Activated CD4-positive, alpha-beta memory T cell treated with anti-CD3 and anti-CD28 coated beads, Interleukin-2, amount 10 ng/mL, durations not matched to agents 7 days and 5 days (primary cell): ENCODE measurements around the gene PTTG1. TPM values are rescaled to one million over a fixed set of nuclear protein-coding genes. Genes with fewer than 3 reads are reported as not detected.

Experiments used
- CTCF ChIA-PET: fragments of 350-600 bp; sonication (Branson Sonifier 250); formaldehyde crosslinking; loops from one replicate; lab custom pipeline; 2021; ENCODE audit warnings: antibody characterized with exemption, inconsistent platforms; lab: Charles Lee
- POLR2A ChIA-PET: fragments of 350-600 bp; sonication (Branson Sonifier 250); formaldehyde crosslinking; loops from one replicate; lab custom pipeline; 2021; ENCODE audit warnings: antibody characterized with exemption; lab: Charles Lee
- DNase-seq: peaks from one replicate; pipeline ENCODE4 v3.0.0-alpha.2; 2020
- H3K27ac Mint-ChIP-seq: one replicate; pipeline ENCODE4 v1.8.0; 2021; ENCODE audit warnings: mild to moderate bottlenecking, mixed read lengths
- H3K27me3 Mint-ChIP-seq: one replicate; pipeline ENCODE4 v1.8.0; 2021; ENCODE audit warnings: mixed read lengths
- H3K36me3 Mint-ChIP-seq: one replicate; pipeline ENCODE4 v1.8.0; 2021; ENCODE audit warnings: low read depth, mixed read lengths
- H3K4me1 Mint-ChIP-seq: one replicate; pipeline ENCODE4 v1.8.0; 2021; ENCODE audit warnings: mixed read lengths
- H3K4me3 Mint-ChIP-seq: one replicate; pipeline ENCODE4 v1.8.0; 2021; ENCODE audit warnings: mild to moderate bottlenecking, mixed read lengths
- H3K9me3 Mint-ChIP-seq: one replicate; pipeline ENCODE4 v1.8.0; 2021; ENCODE audit warnings: mixed read lengths
- total RNA-seq, 2 experiments: library from RNA; stranded (reverse); gene quantifications; one replicate each; pipeline ENCODE4 v1.2.3, GENCODE V29; 2021

PTTG1 gene
- total RNA-seq, 2 experiments from 2014 or later = 223 to 226 TPM

GRCh38 chr5:160445751-160446150 is 24.1 kb downstream of the PTTG1 start:
- peaks cover 24% of the 10 kb centered on the region for H3K36me3 Mint-ChIP-seq
- no peak overlapping the region for H3K4me3 Mint-ChIP-seq
- peaks cover 10% of the 10 kb centered on the region for H3K9me3 Mint-ChIP-seq
- POLR2A ChIA-PET = no interaction called here
- no peak overlapping the region for H3K27ac Mint-ChIP-seq
- H3K4me1 Mint-ChIP-seq = peaks cover 32% of the 10 kb centered on the region
- no peak for DNase-seq
- peaks cover 1% of the 10 kb centered on the region for H3K27me3 Mint-ChIP-seq
- CTCF ChIA-PET = no interaction called here

DNA sequence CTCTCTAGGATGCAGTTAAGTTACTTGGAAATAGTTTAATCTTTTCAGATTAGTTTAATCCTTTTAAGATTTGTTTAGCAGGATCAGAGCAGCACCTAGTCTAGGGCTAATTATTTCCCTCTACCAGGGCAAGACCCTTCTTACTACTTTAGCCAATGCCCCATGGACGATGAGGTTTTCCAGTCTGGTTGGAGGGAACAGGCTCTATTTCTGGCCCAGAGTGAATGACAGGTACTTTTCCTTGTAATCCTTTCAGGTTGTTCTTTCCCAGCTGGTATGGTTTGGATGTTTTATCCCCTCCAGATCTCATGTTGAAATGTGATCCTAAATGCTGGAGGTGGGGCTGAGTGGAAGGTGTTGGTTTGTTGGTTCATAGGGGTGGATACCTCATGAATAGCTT is 27.2 kb downstream of the PTTG1 start:
- CTCF ChIA-PET = interaction anchor here (2.5 kb wide), 1 partner anchor 10 kb away, joined by 15 read pairs; no protein-coding TSS in a partner anchor
- Mint-ChIP-seq H3K4me1 (peaks cover 31% of the 10 kb centered on the region), H3K9me3 (peaks cover 12% of the 10 kb centered on the region), H3K27me3 (peaks cover 1% of the 10 kb centered on the region), H3K36me3 (peaks cover 22% of the 10 kb centered on the region), H3K27ac (no peak overlapping the region), H3K4me3 (no peak overlapping the region)
- DNase-seq = no peak
- POLR2A ChIA-PET = interaction anchor here (1.5 kb wide), 1 partner anchor 18 kb away, joined by 5 read pairs; no protein-coding TSS in a partner anchor

- H3K36me3 Mint-ChIP-seq = peaks cover 20% of the 10 kb centered on the region
- peaks cover 12% of the 10 kb centered on the region for H3K9me3 Mint-ChIP-seq
- peaks cover 1% of the 10 kb centered on the region for H3K27me3 Mint-ChIP-seq
- DNase-seq = no peak
- ChIA-PET POLR2A (interaction anchor here (1.5 kb wide), 1 partner anchor 18 kb away, joined by 5 read pairs; no protein-coding TSS in a partner anchor), CTCF (interaction anchor here (2.5 kb wide), 1 partner anchor 11 kb away, joined by 15 read pairs; no protein-coding TSS in a partner anchor)
- H3K4me3 Mint-ChIP-seq = no peak overlapping the region
- peaks cover 29% of the 10 kb centered on the region for H3K4me1 Mint-ChIP-seq
- H3K27ac Mint-ChIP-seq = no peak overlapping the region
Observed at GRCh38 chr5:160449458-160449857, 27.8 kb downstream of the PTTG1 start.

GRCh38 chr5:160450164-160450932 is 28.7 kb downstream of the PTTG1 start:
- peaks cover 27% of the 10 kb centered on the region for H3K4me1 Mint-ChIP-seq
- peaks cover 1% of the 10 kb centered on the region for H3K27me3 Mint-ChIP-seq
- POLR2A ChIA-PET = no interaction called here
- no peak for DNase-seq
- CTCF ChIA-PET = interaction anchor here (1.0 kb wide), 1 partner anchor 10 kb away, joined by 3 read pairs; no protein-coding TSS in a partner anchor
- H3K27ac Mint-ChIP-seq = peak overlapping the region; percentile 24
- H3K9me3 Mint-ChIP-seq = peaks cover 12% of the 10 kb centered on the region
- H3K4me3 Mint-ChIP-seq = no peak overlapping the region
- H3K36me3 Mint-ChIP-seq = peaks cover 20% of the 10 kb centered on the region

DNA sequence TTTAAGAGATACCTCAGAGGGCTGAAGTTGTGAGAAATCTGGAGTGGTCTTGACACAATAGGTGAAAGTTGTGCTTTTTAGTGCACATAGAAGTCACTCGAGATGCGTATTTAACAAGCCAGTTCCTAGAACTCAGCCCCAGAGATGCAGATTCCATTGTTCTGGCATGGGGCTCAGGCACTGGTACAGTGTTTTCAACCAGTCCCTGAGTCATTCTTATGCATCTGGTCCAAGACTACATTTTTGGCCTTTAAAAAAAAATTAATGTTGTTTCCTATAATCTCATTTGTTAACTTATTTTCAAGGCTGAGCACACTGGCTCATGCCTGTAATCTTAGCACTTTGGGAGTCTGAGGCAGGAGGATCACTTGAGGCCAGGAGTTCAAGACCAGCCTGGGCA is 29.6 kb downstream of the PTTG1 start:
- Mint-ChIP-seq H3K27me3 (peaks cover 1% of the 10 kb centered on the region), H3K4me3 (no peak overlapping the region), H3K4me1 (peaks cover 30% of the 10 kb centered on the region), H3K27ac (no peak overlapping the region), H3K36me3 (peaks cover 20% of the 10 kb centered on the region), H3K9me3 (peaks cover 12% of the 10 kb centered on the region)
- DNase-seq = no peak
- POLR2A ChIA-PET = interaction anchor here (1.5 kb wide), 1 partner anchor 9 kb away, joined by 3 read pairs; no protein-coding TSS in a partner anchor
- CTCF ChIA-PET = no interaction called here

DNA sequence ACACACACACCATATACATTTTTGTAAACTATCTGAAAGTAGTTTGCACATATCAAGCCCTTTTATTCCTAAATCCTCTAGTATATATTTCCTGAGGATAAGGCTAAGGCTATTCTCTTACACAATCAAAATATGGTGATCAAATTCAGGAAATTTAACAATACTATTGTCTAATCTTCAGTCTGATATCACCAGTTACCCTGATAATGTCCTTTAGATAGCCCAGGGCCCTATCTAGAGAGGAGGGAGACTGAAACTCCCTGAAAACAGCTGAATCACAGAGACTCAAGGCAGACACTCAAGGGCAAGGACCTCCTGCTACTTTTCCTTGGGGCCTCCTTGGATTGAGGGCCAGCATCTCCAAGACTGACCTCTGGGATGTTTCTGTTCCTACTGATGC is 30.4 kb downstream of the PTTG1 start:
- peaks cover 34% of the 10 kb centered on the region for H3K4me1 Mint-ChIP-seq
- ChIA-PET CTCF (interaction anchor here (2.9 kb wide), 1 partner anchor 13 kb away, joined by 19 read pairs; no protein-coding TSS in a partner anchor), POLR2A (interaction anchor here (0.7 to 1.5 kb wide), 3 partner anchors 9 to 34 kb away, joined by 3 read pairs; no protein-coding TSS in a partner anchor)
- H3K9me3 Mint-ChIP-seq = peaks cover 12% of the 10 kb centered on the region
- H3K27me3 Mint-ChIP-seq = peaks cover 1% of the 10 kb centered on the region
- no peak overlapping the region for H3K4me3 Mint-ChIP-seq
- no peak for DNase-seq
- H3K27ac Mint-ChIP-seq = no peak overlapping the region
- peaks cover 20% of the 10 kb centered on the region for H3K36me3 Mint-ChIP-seq

GRCh38 chr5:160452795-160453194 is 31.1 kb downstream of the PTTG1 start:
- H3K9me3 Mint-ChIP-seq = peaks cover 10% of the 10 kb centered on the region
- CTCF ChIA-PET = interaction anchor here (2.9 kb wide), 1 partner anchor 14 kb away, joined by 19 read pairs; no protein-coding TSS in a partner anchor
- no peak overlapping the region for H3K27ac Mint-ChIP-seq
- H3K36me3 Mint-ChIP-seq = peaks cover 17% of the 10 kb centered on the region
- no peak overlapping the region for H3K4me3 Mint-ChIP-seq
- no peak for DNase-seq
- H3K4me1 Mint-ChIP-seq = peaks cover 34% of the 10 kb centered on the region
- H3K27me3 Mint-ChIP-seq = peaks cover 1% of the 10 kb centered on the region
- POLR2A ChIA-PET = interaction anchor here (0.7 to 1.5 kb wide), 4 partner anchors 8 to 33 kb away, joined by 3 to 4 read pairs (median 3); no protein-coding TSS in a partner anchor

- CTCF ChIA-PET = interaction anchor here (2.9 kb wide), 1 partner anchor 15 kb away, joined by 19 read pairs; no protein-coding TSS in a partner anchor
Observed at GRCh38 chr5:160453751-160454150, 32.1 kb downstream of the PTTG1 start.

DNA sequence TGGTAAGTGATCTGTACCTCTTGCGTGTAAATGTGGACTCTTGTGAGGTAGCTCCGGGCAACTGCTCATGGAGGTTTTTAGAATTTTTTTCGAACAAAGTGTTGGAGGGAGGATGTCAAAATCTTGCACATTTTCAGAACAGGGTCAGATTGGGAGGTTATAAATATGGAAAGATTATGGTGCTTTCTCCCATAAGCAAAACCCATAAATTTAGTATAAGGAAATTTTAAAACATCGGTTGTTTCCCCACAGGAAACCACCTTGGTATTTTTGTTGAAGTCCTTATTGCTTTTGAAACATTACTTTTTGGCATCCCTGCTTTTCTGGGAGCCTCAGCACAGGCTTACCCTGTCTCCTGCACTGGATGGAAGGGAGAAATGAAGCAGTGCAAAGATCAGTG is 33.9 kb downstream of the PTTG1 start:
- Mint-ChIP-seq H3K4me1 (peaks cover 21% of the 10 kb centered on the region), H3K4me3 (no peak overlapping the region), H3K27ac (no peak overlapping the region), H3K9me3 (peaks cover 2% of the 10 kb centered on the region), H3K27me3 (no peaks in the 10 kb centered on the region), H3K36me3 (no peaks in the 10 kb centered on the region)
- ChIA-PET POLR2A (interaction anchor here (1.0 kb wide), 1 partner anchor 15 kb away, joined by 4 read pairs; no protein-coding TSS in a partner anchor), CTCF (no interaction called here)
- no peak for DNase-seq

More at GRCh38 chr5:160453751-160454150, 32.1 kb downstream of the PTTG1 start:
- H3K27ac Mint-ChIP-seq = no peak overlapping the region
- DNase-seq = no peak
- peaks cover 10% of the 10 kb centered on the region for H3K9me3 Mint-ChIP-seq
- H3K4me3 Mint-ChIP-seq = no peak overlapping the region
- peaks cover 33% of the 10 kb centered on the region for H3K4me1 Mint-ChIP-seq
- POLR2A ChIA-PET = interaction anchor here (0.8 to 1.2 kb wide), 2 partner anchors 10 to 14 kb away, joined by 4 read pairs; no protein-coding TSS in a partner anchor
- peaks cover 1% of the 10 kb centered on the region for H3K27me3 Mint-ChIP-seq
- peaks cover 14% of the 10 kb centered on the region for H3K36me3 Mint-ChIP-seq

- H3K27ac Mint-ChIP-seq = no peak overlapping the region
- ChIA-PET POLR2A (no interaction called here), CTCF (interaction anchor here (5.7 kb wide), 1 partner anchor 17 kb away, joined by 85 read pairs; no protein-coding TSS in a partner anchor)
- peaks cover 2% of the 10 kb centered on the region for H3K9me3 Mint-ChIP-seq
- H3K4me3 Mint-ChIP-seq = no peak overlapping the region
- H3K4me1 Mint-ChIP-seq = peaks cover 16% of the 10 kb centered on the region
- DNase-seq = no peak
- H3K27me3 Mint-ChIP-seq = no peaks in the 10 kb centered on the region
- H3K36me3 Mint-ChIP-seq = no peaks in the 10 kb centered on the region
Observed at GRCh38 chr5:160456480-160457177, 35.0 kb downstream of the PTTG1 start.

- peaks cover 15% of the 10 kb centered on the region for H3K4me1 Mint-ChIP-seq
- no peaks in the 10 kb centered on the region for H3K36me3 Mint-ChIP-seq
- CTCF ChIA-PET = interaction anchor here (5.7 kb wide), 1 partner anchor 18 kb away, joined by 85 read pairs; no protein-coding TSS in a partner anchor
Observed at GRCh38 chr5:160457252-160457651, 35.6 kb downstream of the PTTG1 start.

More at GRCh38 chr5:160457252-160457651, 35.6 kb downstream of the PTTG1 start:
- H3K27me3 Mint-ChIP-seq = no peaks in the 10 kb centered on the region
- peaks cover 2% of the 10 kb centered on the region for H3K9me3 Mint-ChIP-seq
- no peak overlapping the region for H3K27ac Mint-ChIP-seq
- H3K4me3 Mint-ChIP-seq = no peak overlapping the region
- POLR2A ChIA-PET = no interaction called here
- DNase-seq = no peak
